B cell (primary cell): ENCODE results near the gene PKNOX2. TPM values are rescaled to one million over a fixed set of nuclear protein-coding genes. Genes with fewer than 3 reads are reported as not detected.

ENCODE experiments used
- ATAC-seq: fragments of 200-7000 bp; cut with Tn5 transposase; one replicate; pipeline ENCODE4 v1.10.0; 2021; ENCODE audit warnings: low read depth, mild to moderate bottlenecking, moderate number of reproducible peaks, moderate library complexity
- CTCF ChIA-PET: fragments of 350-600 bp; sonication (Branson Sonifier 250); formaldehyde crosslinking; loops from one replicate; lab custom pipeline; 2021; ENCODE audit warnings: antibody characterized with exemption, inconsistent platforms; lab: Charles Lee
- POLR2A ChIA-PET: fragments of 350-600 bp; sonication (Branson Sonifier 250); formaldehyde crosslinking; loops from one replicate; lab custom pipeline; 2021; ENCODE audit warnings: antibody characterized with exemption; lab: Charles Lee
- DNase-seq: peaks from one replicate; pipeline ENCODE4 v3.0.0; 2013
- H2AFZ ChIP-seq: 2 replicates; pipeline ENCODE4 v1.6.1; 2012; ENCODE audit warnings: mild to moderate bottlenecking, low read depth, low read length; ENCODE audit not compliant: insufficient read depth, poor library complexity, severe bottlenecking
- H3K27ac ChIP-seq, 2 donors: 1 replicate in 1 of 2; 2 replicates in 1 of 2; pipeline ENCODE4 v1.5.1; 2012 to 2013; ENCODE audit warnings: low read length in 2 of 2, mild to moderate bottlenecking in 2 of 2, moderate library complexity in 1 of 2
- H3K27me3 ChIP-seq, 4 experiments: fragments of 200-600 bp in 1 of 4; sonication (generic) in 1 of 4; replicated peaks in 1 of 4; 1 replicate in 2 of 4; 2 replicates in 2 of 4; pipeline versions ENCODE4 v1.6.1 to v1.7.0; 2013 to 2016; ENCODE audit warnings: low read length in 3 of 4, mild to moderate bottlenecking in 2 of 4, mixed read lengths in 1 of 4, moderate library complexity in 1 of 4; ENCODE audit not compliant: insufficient read depth in 4 of 4, control insufficient read depth in 3 of 4; ENCODE audit errors: control extremely low read depth in 1 of 4
- H3K36me3 ChIP-seq, 2 experiments: replicated peaks in 1 of 2; 1 replicate in 1 of 2; 2 replicates in 1 of 2; pipeline versions ENCODE4 v1.6.1 to v1.7.1; 2013; ENCODE audit warnings: low read length in 1 of 2; ENCODE audit not compliant: insufficient read depth in 2 of 2, control insufficient read depth in 1 of 2; ENCODE audit errors: control extremely low read depth in 1 of 2, extremely low read depth in 1 of 2
- H3K4me1 ChIP-seq, 2 donors: fragments of 200-600 bp in 1 of 2; sonication (generic) in 1 of 2; 1 replicate in 1 of 2; 2 replicates in 1 of 2; pipeline versions ENCODE4 v1.5.1 to v1.6.1; 2013 to 2017; ENCODE audit warnings: low read length in 2 of 2; ENCODE audit not compliant: control insufficient read depth in 2 of 2, insufficient read depth in 2 of 2
- H3K4me2 ChIP-seq: replicated peaks from 2 replicates; pipeline ENCODE3; 2012; ENCODE audit warnings: mild to moderate bottlenecking, low read depth, low read length; ENCODE audit not compliant: poor library complexity, severe bottlenecking
- H3K4me3 ChIP-seq, 5 experiments: fragments of 200-600 bp in 1 of 5; sonication (generic) in 1 of 5; 1 replicate in 3 of 5; 2 replicates in 2 of 5; pipeline versions ENCODE4 v1.5.1 to v1.7.0; 2011 to 2016; ENCODE audit warnings: low read length in 4 of 5, mild to moderate bottlenecking in 4 of 5, low read depth in 2 of 5, control low read depth in 1 of 5, moderate library complexity in 1 of 5; ENCODE audit not compliant: insufficient read depth in 1 of 5; ENCODE audit errors: control extremely low read depth in 1 of 5, extremely low read depth in 1 of 5
- H3K79me2 ChIP-seq: fragments of 200-600 bp; sonication (generic); one replicate; pipeline ENCODE4 v1.6.0; 2016; ENCODE audit warnings: low read length; ENCODE audit not compliant: control insufficient read depth, insufficient read depth
- H3K9ac ChIP-seq: fragments of 200-600 bp; sonication (generic); 2 replicates; pipeline ENCODE4 v1.6.1; 2017; ENCODE audit warnings: mild to moderate bottlenecking, low read length, moderate library complexity
- H3K9me3 ChIP-seq, 3 donors: one replicate each; pipeline versions ENCODE4 v1.6.1 to v1.7.1; 2013; ENCODE audit warnings: low read length in 2 of 3; ENCODE audit not compliant: control insufficient read depth in 2 of 3, insufficient read depth in 1 of 3; ENCODE audit errors: control extremely low read depth in 1 of 3
- H4K20me1 ChIP-seq: 2 replicates; pipeline ENCODE4 v1.6.0; 2012; ENCODE audit warnings: mild to moderate bottlenecking, low read length; ENCODE audit not compliant: insufficient read depth, control insufficient read depth, poor library complexity, severe bottlenecking
- H3K27ac Mint-ChIP-seq: one replicate; pipeline ENCODE4 v1.8.0; 2021; ENCODE audit warnings: mixed read lengths
- H3K27me3 Mint-ChIP-seq: one replicate; pipeline ENCODE4 v1.8.0; 2021; ENCODE audit warnings: mixed read lengths
- H3K4me1 Mint-ChIP-seq: one replicate; pipeline ENCODE4 v1.8.0; 2021; ENCODE audit warnings: mixed read lengths
- H3K4me3 Mint-ChIP-seq: one replicate; pipeline ENCODE4 v1.8.0; 2021; ENCODE audit warnings: mixed read lengths
- H3K9me3 Mint-ChIP-seq: one replicate; pipeline ENCODE4 v1.8.0; 2022; ENCODE audit warnings: mixed read lengths; ENCODE audit not compliant: insufficient read depth
- CTCF ChIP-seq: fragments of 200-600 bp; IDR thresholded peaks from one replicate; pipeline ENCODE4 v1.8.0; 2022; ENCODE audit warnings: antibody characterized with exemption, mild to moderate bottlenecking
- EZH2 ChIP-seq: IDR thresholded peaks from 2 replicates; pipeline ENCODE4 v1.6.1; 2012; ENCODE audit warnings: borderline replicate concordance, low read depth, mild to moderate bottlenecking, moderate library complexity, low read length; ENCODE audit not compliant: insufficient read depth, poor library complexity, severe bottlenecking
- WGBS: methylation state at CpG from one replicate; pipeline ENCODE4 v1.1.5; 2013; ENCODE audit warnings: missing lambda C conversion rate; ENCODE audit not compliant: insufficient coverage; 5-methylcytosine and 5-hydroxymethylcytosine counted together
- intact Hi-C: fragments of 100-400 bp; cut with micrococcal nuclease; formaldehyde crosslinking; loops from one replicate; pipeline ENCODE4 v1.10.0; 2022
- polyA plus RNA-seq: library from polyadenylated mRNA; depleted of rRNA; stranded (reverse); fragments of >200 nt; gene quantifications from 2 replicates; pipeline ENCODE4 v1.2.3, GENCODE V29; 2012
- total RNA-seq, 2 donors: library from RNA; stranded (reverse); fragments of 120-200 nt in 1 of 2; gene quantifications; 1 replicate in 1 of 2; 2 replicates in 1 of 2; pipeline versions ENCODE4 v1.2.3 to v1.2.4, GENCODE V29; 2013 to 2022

The PKNOX2 gene
- total and polyA plus RNA-seq, 2 donors (not counting 1 experiment from before 2014, with no cell fraction given) = not detected

- H3K4me3 ChIP-seq = no peak overlapping the region
- 93% methylated on average over 6 of the region's 6 CpGs for WGBS
- intact Hi-C loops = no loop called here
- no peaks in the 10 kb centered on the region for H3K4me1 Mint-ChIP-seq
- no peaks in the 10 kb centered on the region for H3K36me3 ChIP-seq
- H3K9me3 ChIP-seq = no peaks in the 10 kb centered on the region
- ATAC-seq (no peak), DNase-seq (no peak)
- no peaks in the 10 kb centered on the region for H3K79me2 ChIP-seq
- TF ChIP-seq EZH2 = no peak
- no peak for TF ChIP-seq CTCF
- H3K4me3 Mint-ChIP-seq = no peak overlapping the region
- no peak overlapping the region for H3K27ac ChIP-seq
- peaks cover 0 to 17% (median 1%) of the 10 kb centered on the region in 4 experiments for H3K27me3 ChIP-seq
- POLR2A ChIA-PET = no interaction called here
- no peak overlapping the region for H3K9ac ChIP-seq
- H4K20me1 ChIP-seq = no peaks in the 10 kb centered on the region
- H3K27ac Mint-ChIP-seq = no peak overlapping the region
- H3K9me3 Mint-ChIP-seq = no peaks in the 10 kb centered on the region
- H2AFZ ChIP-seq = no peak overlapping the region
- no peak overlapping the region for H3K4me2 ChIP-seq
- no peaks in the 10 kb centered on the region for H3K4me1 ChIP-seq
- peaks cover 29% of the 10 kb centered on the region for H3K27me3 Mint-ChIP-seq
- CTCF ChIA-PET = interaction anchor here (0.9 kb wide), 1 partner anchor 15 kb away, joined by 4 read pairs; no protein-coding TSS in a partner anchor
These were observed 278.4 kb downstream of the PKNOX2 start for GRCh38 chr11:125442946-125443345.

GRCh38 chr11:125443767-125444311 is 279.3 kb downstream of the PKNOX2 start:
- WGBS = 66% methylated on average over 9 of the region's 10 CpGs
- CTCF ChIA-PET = interaction anchor here (0.9 kb wide), 1 partner anchor 16 kb away, joined by 4 read pairs; no protein-coding TSS in a partner anchor

More at GRCh38 chr11:125443767-125444311, 279.3 kb downstream of the PKNOX2 start:
- H3K9me3 ChIP-seq = no peaks in the 10 kb centered on the region
- Mint-ChIP-seq H3K4me1 (no peaks in the 10 kb centered on the region), H3K27me3 (peaks cover 22% of the 10 kb centered on the region), H3K9me3 (no peaks in the 10 kb centered on the region), H3K27ac (no peak overlapping the region), H3K4me3 (no peak overlapping the region)
- POLR2A ChIA-PET = no interaction called here
- H4K20me1 ChIP-seq = no peaks in the 10 kb centered on the region
- H3K27ac ChIP-seq = no peak overlapping the region
- intact Hi-C loops = no loop called here
- no peak overlapping the region for H2AFZ ChIP-seq
- H3K4me3 ChIP-seq = no peak overlapping the region
- no peak overlapping the region for H3K4me2 ChIP-seq
- no peaks in the 10 kb centered on the region for H3K4me1 ChIP-seq
- no peaks in the 10 kb centered on the region for H3K36me3 ChIP-seq
- ATAC-seq (no peak), DNase-seq (no peak)
- TF ChIP-seq CTCF (no peak), EZH2 (no peak)
- H3K9ac ChIP-seq = no peak overlapping the region
- no peaks in the 10 kb centered on the region for H3K79me2 ChIP-seq
- peaks cover 0 to 14% (median 1%) of the 10 kb centered on the region in 4 experiments for H3K27me3 ChIP-seq
